Hepatocyte (in vitro differentiated cells): ENCODE data around the gene TEX48.

ENCODE experiments used
- CTCF ChIP-seq: fragments of 200-600 bp; sonication (generic); IDR thresholded peaks from 2 replicates; pipeline ENCODE4 v1.5.1; 2016; ENCODE audit warnings: antibody characterized with exemption, mild to moderate bottlenecking; ENCODE audit not compliant: poor library complexity
- EZH2 ChIP-seq: fragments of 200-600 bp; sonication (generic); IDR thresholded peaks from 2 replicates; pipeline ENCODE4 v1.6.1; 2016; ENCODE audit warnings: antibody characterized with exemption, mild to moderate bottlenecking, borderline replicate concordance
- EZH2phosphoT487 ChIP-seq: fragments of 200-600 bp; sonication (generic); IDR thresholded peaks from one replicate; pipeline ENCODE4 v1.6.1; 2018; ENCODE audit warnings: antibody characterized with exemption, mild to moderate bottlenecking, low read depth, moderate library complexity; ENCODE audit not compliant: unreplicated experiment, severe bottlenecking

GRCh38 chr9:114666851-114667250 lies 15.1 kb downstream of the TEX48 start:
- TF ChIP-seq CTCF (no peak), EZH2 (no peak), EZH2phosphoT487 (no peak)
